H9 (cell line): ENCODE results near the gene MYL9. TPM values are rescaled to one million over a fixed set of nuclear protein-coding genes. Genes with fewer than 3 reads are reported as not detected.

Source experiments
- DNase-seq: peaks from one replicate; pipeline ENCODE4 v3.0.0-alpha.2; 2017
- H2AFZ ChIP-seq: one replicate; pipeline ENCODE4 v1.6.1; 2013; ENCODE audit warnings: mild to moderate bottlenecking, low read length, control low read depth, moderate library complexity
- H2AK5ac ChIP-seq: 2 replicates; pipeline ENCODE4 v1.6.1; 2013; ENCODE audit warnings: low read length, control low read depth, mixed read lengths; ENCODE audit not compliant: insufficient read length
- H2BK120ac ChIP-seq: one replicate; pipeline ENCODE4 v1.6.1; 2013; ENCODE audit warnings: low read depth, mild to moderate bottlenecking, low read length, control low read depth, inconsistent platforms; ENCODE audit not compliant: poor library complexity, severe bottlenecking
- H2BK12ac ChIP-seq: 2 replicates; pipeline ENCODE4 v1.6.1; 2013; ENCODE audit warnings: low read length, control low read depth, mixed read lengths, low read depth; ENCODE audit not compliant: insufficient read length
- H2BK15ac ChIP-seq: 2 replicates; pipeline ENCODE4 v1.6.1; 2013; ENCODE audit warnings: low read depth, low read length, control low read depth
- H2BK20ac ChIP-seq: one replicate; pipeline ENCODE4 v1.6.1; 2013; ENCODE audit warnings: low read depth, mild to moderate bottlenecking, low read length, control low read depth, inconsistent platforms; ENCODE audit not compliant: poor library complexity, severe bottlenecking
- H2BK5ac ChIP-seq: 2 replicates; pipeline ENCODE4 v1.6.1; 2013; ENCODE audit warnings: low read length, control low read depth, mixed read lengths; ENCODE audit not compliant: insufficient read length
- H3K14ac ChIP-seq: 2 replicates; pipeline ENCODE4 v1.6.1; 2013; ENCODE audit warnings: low read length, control low read depth; ENCODE audit not compliant: insufficient read depth
- H3K18ac ChIP-seq: 2 replicates; pipeline ENCODE4 v1.6.1; 2013; ENCODE audit warnings: low read depth, mild to moderate bottlenecking, mixed read lengths, low read length, control low read depth; ENCODE audit not compliant: insufficient read length
- H3K23ac ChIP-seq: 2 replicates; pipeline ENCODE4 v1.6.1; 2013; ENCODE audit warnings: low read length, control low read depth, mixed read lengths, low read depth; ENCODE audit not compliant: insufficient read length
- H3K23me2 ChIP-seq: 2 replicates; pipeline ENCODE4 v1.6.1; 2013; ENCODE audit warnings: low read depth, mild to moderate bottlenecking, mixed read lengths, low read length, control low read depth; ENCODE audit not compliant: insufficient read length, poor library complexity, severe bottlenecking
- H3K27ac ChIP-seq: 2 replicates; pipeline ENCODE4 v1.5.1; 2013; ENCODE audit warnings: low read length, control low read depth, mixed read lengths, low read depth; ENCODE audit not compliant: insufficient read length
- H3K27me3 ChIP-seq: 2 replicates; pipeline ENCODE4 v1.6.1; 2013; ENCODE audit warnings: low read length, control low read depth, inconsistent platforms; ENCODE audit not compliant: insufficient read depth
- H3K4ac ChIP-seq: 2 replicates; pipeline ENCODE4 v1.6.1; 2013; ENCODE audit warnings: low read depth, mild to moderate bottlenecking, control low read depth, inconsistent platforms, low read length, moderate library complexity
- H3K4me1 ChIP-seq: 2 replicates; pipeline ENCODE4 v1.6.1; 2013; ENCODE audit warnings: low read length, control low read depth, inconsistent platforms; ENCODE audit not compliant: insufficient read depth
- H3K4me2 ChIP-seq: 2 replicates; pipeline ENCODE4 v1.6.1; 2013; ENCODE audit warnings: low read length, control low read depth, mixed read lengths; ENCODE audit not compliant: insufficient read length, insufficient read depth
- H3K56ac ChIP-seq: 2 replicates; pipeline ENCODE4 v1.6.1; 2013; ENCODE audit warnings: low read depth, mild to moderate bottlenecking, mixed read lengths, low read length, control low read depth; ENCODE audit not compliant: insufficient read length
- H3K79me1 ChIP-seq: 2 replicates; pipeline ENCODE4 v1.6.1; 2013; ENCODE audit warnings: low read depth, mild to moderate bottlenecking, moderate library complexity, low read length, control low read depth, inconsistent platforms; ENCODE audit not compliant: insufficient read depth, poor library complexity, severe bottlenecking
- H3K79me2 ChIP-seq: 2 replicates; pipeline ENCODE4 v1.6.1; 2013; ENCODE audit warnings: low read length, control low read depth, inconsistent platforms; ENCODE audit not compliant: insufficient read depth
- H3K9ac ChIP-seq: 2 replicates; pipeline ENCODE4 v1.6.1; 2013; ENCODE audit warnings: low read length, control low read depth, mixed read lengths; ENCODE audit not compliant: insufficient read length; ENCODE audit errors: extremely low read depth
- H3K9me3 ChIP-seq: one replicate; pipeline ENCODE4 v1.6.1; 2013; ENCODE audit warnings: low read depth, low read length, inconsistent platforms; ENCODE audit not compliant: control insufficient read depth
- H3T11ph ChIP-seq: one replicate; pipeline ENCODE4 v1.6.1; 2013; ENCODE audit warnings: mild to moderate bottlenecking, low read length, control low read depth, inconsistent platforms
- H4K20me1 ChIP-seq: one replicate; pipeline ENCODE4 v1.6.1; 2013; ENCODE audit not compliant: control insufficient read depth, insufficient read length, insufficient read depth
- H4K5ac ChIP-seq: 2 replicates; pipeline ENCODE4 v1.6.1; 2013; ENCODE audit warnings: low read depth, mild to moderate bottlenecking, mixed read lengths, low read length, control low read depth; ENCODE audit not compliant: insufficient read length
- H4K8ac ChIP-seq: replicated peaks from 2 replicates; pipeline ENCODE4 v1.6.1; 2013; ENCODE audit warnings: low read length, control low read depth, mixed read lengths, low read depth; ENCODE audit not compliant: insufficient read length
- H4K91ac ChIP-seq: 2 replicates; pipeline ENCODE4 v1.6.1; 2013; ENCODE audit warnings: low read depth, mild to moderate bottlenecking, moderate library complexity, mixed read lengths, low read length, control low read depth; ENCODE audit not compliant: insufficient read length
- H3K27ac Mint-ChIP-seq, 3 experiments: 2 replicates in 2 of 3; 3 replicates in 1 of 3; pipeline ENCODE4 v1.8.0; 2020 to 2021; ENCODE audit warnings: mixed read lengths in 3 of 3, mild to moderate bottlenecking in 1 of 3, moderate library complexity in 1 of 3
- H3K27me3 Mint-ChIP-seq: 2 replicates; pipeline ENCODE4 v1.8.0; 2021; ENCODE audit warnings: low read depth, mild to moderate bottlenecking, moderate library complexity, mixed read lengths
- H3K36me3 Mint-ChIP-seq, 3 experiments: 2 replicates in 2 of 3; 3 replicates in 1 of 3; pipeline ENCODE4 v1.8.0; 2020 to 2021; ENCODE audit warnings: low read depth in 3 of 3, mixed read lengths in 3 of 3; ENCODE audit not compliant: insufficient read depth in 1 of 3
- H3K4me1 Mint-ChIP-seq, 2 experiments: 2 replicates each; pipeline ENCODE4 v1.8.0; 2020; ENCODE audit warnings: mixed read lengths in 2 of 2
- H3K4me3 Mint-ChIP-seq, 2 experiments: 2 replicates in 1 of 2; 3 replicates in 1 of 2; pipeline ENCODE4 v1.8.0; 2020 to 2021; ENCODE audit warnings: mild to moderate bottlenecking in 2 of 2, mixed read lengths in 2 of 2, moderate library complexity in 1 of 2
- H3K9me3 Mint-ChIP-seq, 2 experiments: 2 replicates in 1 of 2; 3 replicates in 1 of 2; pipeline ENCODE4 v1.8.0; 2020; ENCODE audit warnings: mild to moderate bottlenecking in 2 of 2, mixed read lengths in 2 of 2, moderate library complexity in 1 of 2
- WGBS: extraction: QIAGEN DNeasy Blood & Tissue Kit; methylation state at CpG from one replicate; pipeline ENCODE4 v1.1.7; 2013; ENCODE audit warnings: missing lambda C conversion rate, low lambda C conversion rate, mixed read lengths; ENCODE audit not compliant: insufficient read length; ENCODE audit errors: extremely low coverage; 5-methylcytosine and 5-hydroxymethylcytosine counted together
- total RNA-seq: library from RNA; stranded (reverse); gene quantifications from 2 replicates; pipeline ENCODE4 v1.2.1, GENCODE V29; 2021
- TF ChIP-seq, protein P1 (sequence below): fragments of 200-600 bp; sonication (generic); conservative IDR thresholded peaks from 3 replicates; pipeline ENCODE4 v1.8.0; 2021; ENCODE audit warnings: antibody characterized with exemption, mild to moderate bottlenecking

Gene MYL9
- total RNA-seq, 1 experiment from 2014 or later, result 218 TPM

DNA sequence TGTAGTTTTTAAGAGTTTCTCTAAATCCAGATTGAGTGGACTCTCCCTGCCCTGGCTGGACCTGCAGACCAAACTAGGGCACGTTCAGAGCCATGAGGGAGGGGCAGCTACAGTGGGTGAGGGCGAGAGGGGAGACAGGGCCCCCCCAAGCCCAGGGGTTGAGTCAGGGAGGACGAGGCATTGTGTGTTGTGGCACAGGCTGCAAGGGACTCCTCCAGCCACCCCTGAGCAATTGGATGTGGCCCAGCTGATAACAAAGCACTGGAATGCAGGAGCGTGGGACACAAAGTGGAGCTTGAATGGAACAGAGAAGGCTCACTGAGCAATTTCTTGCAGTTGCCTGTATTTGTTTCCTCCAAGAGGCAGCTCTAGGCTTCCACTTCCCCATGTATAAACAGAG is 43.5 kb upstream of the MYL9 start:
- DNase-seq, result no peak
- H3K9me3 Mint-ChIP-seq, result no peaks in the 10 kb centered on the region
- H3K4me1 ChIP-seq, result no peaks in the 10 kb centered on the region
- H2AK5ac ChIP-seq, result no peak overlapping the region
- no peak overlapping the region for H3K9ac ChIP-seq
- no peak overlapping the region for H2BK12ac ChIP-seq
- no peak overlapping the region for H3K4me2 ChIP-seq
- no peaks in the 10 kb centered on the region for H3K27me3 ChIP-seq
- no peak overlapping the region for H3K23ac ChIP-seq
- no peak overlapping the region for H3K18ac ChIP-seq
- H3K4me3 Mint-ChIP-seq, result no peak overlapping the region
- no peak overlapping the region for H2BK15ac ChIP-seq
- H3K79me1 ChIP-seq, result no peaks in the 10 kb centered on the region
- H2AFZ ChIP-seq, result no peak overlapping the region
- H4K5ac ChIP-seq, result no peak overlapping the region
- no peak overlapping the region for H3K56ac ChIP-seq
- H3K14ac ChIP-seq, result no peak overlapping the region
- H3K36me3 Mint-ChIP-seq, result peaks cover 16 to 65% (median 59%) of the 10 kb centered on the region in 3 experiments; a peak in 6 of 7 replicates
- no CpG with 5 or more reads among the region's 4 CpGs for WGBS
- H3K9me3 ChIP-seq, result no peaks in the 10 kb centered on the region
- TF ChIP-seq, protein P1, sequence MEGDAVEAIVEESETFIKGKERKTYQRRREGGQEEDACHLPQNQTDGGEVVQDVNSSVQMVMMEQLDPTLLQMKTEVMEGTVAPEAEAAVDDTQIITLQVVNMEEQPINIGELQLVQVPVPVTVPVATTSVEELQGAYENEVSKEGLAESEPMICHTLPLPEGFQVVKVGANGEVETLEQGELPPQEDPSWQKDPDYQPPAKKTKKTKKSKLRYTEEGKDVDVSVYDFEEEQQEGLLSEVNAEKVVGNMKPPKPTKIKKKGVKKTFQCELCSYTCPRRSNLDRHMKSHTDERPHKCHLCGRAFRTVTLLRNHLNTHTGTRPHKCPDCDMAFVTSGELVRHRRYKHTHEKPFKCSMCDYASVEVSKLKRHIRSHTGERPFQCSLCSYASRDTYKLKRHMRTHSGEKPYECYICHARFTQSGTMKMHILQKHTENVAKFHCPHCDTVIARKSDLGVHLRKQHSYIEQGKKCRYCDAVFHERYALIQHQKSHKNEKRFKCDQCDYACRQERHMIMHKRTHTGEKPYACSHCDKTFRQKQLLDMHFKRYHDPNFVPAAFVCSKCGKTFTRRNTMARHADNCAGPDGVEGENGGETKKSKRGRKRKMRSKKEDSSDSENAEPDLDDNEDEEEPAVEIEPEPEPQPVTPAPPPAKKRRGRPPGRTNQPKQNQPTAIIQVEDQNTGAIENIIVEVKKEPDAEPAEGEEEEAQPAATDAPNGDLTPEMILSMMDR, result no peak
- no peak overlapping the region for H3K4ac ChIP-seq
- no peak overlapping the region for H2BK120ac ChIP-seq
- peak overlapping the region in 2 of 3 experiments; percentile 38 to 73; a peak in 2 of 7 replicates for H3K27ac Mint-ChIP-seq
- H4K20me1 ChIP-seq, result no peaks in the 10 kb centered on the region
- peaks cover 0 to 3% of the 10 kb centered on the region in 2 experiments; a peak in 1 of 4 replicates for H3K4me1 Mint-ChIP-seq
- no peak overlapping the region for H2BK20ac ChIP-seq
- no peak overlapping the region for H2BK5ac ChIP-seq
- no peaks in the 10 kb centered on the region for H3K79me2 ChIP-seq
- H3K27me3 Mint-ChIP-seq, result no peaks in the 10 kb centered on the region
- H4K8ac ChIP-seq, result no peak overlapping the region
- H3T11ph ChIP-seq, result no peak overlapping the region
- H3K27ac ChIP-seq, result no peak overlapping the region
- H4K91ac ChIP-seq, result no peak overlapping the region
- no peaks in the 10 kb centered on the region for H3K23me2 ChIP-seq
